ENCODE measurements around the gene SLC16A8.

Gene SLC16A8

DNA sequence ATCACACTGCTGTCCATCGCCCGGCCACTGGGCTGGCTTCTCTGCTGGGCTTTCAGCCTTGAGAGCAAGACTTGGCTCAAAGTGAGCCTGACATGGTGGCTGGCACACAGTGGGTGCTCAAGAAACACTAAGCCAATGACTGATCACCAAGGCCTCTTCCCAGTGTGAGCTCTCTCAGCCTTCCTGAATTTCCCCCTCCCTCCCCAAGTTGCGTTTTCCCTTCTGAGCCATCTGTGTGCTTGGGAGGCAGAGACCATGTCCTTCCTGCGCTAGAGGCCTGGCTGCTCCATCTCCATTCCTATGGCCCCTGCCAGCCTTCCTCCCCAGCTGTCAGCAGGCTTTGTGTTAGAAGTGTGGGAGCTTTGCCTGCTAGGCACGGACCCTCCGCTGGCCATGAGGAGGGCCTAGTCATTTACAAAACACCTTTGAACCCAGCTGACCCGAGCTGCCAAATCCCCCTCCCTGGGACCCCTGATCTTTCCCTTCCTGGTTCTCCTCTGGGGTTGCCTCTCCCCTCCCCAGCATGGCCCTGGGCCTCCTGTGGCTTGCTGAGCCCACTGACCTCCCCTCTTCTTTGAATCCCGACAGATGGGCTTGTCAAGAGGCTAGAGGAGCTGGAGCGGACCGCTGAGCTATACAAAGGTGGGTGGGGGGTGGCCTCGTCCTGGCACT is 13.6 kb downstream of the SLC16A8 start:
- DNase-seq = no peak

DNA sequence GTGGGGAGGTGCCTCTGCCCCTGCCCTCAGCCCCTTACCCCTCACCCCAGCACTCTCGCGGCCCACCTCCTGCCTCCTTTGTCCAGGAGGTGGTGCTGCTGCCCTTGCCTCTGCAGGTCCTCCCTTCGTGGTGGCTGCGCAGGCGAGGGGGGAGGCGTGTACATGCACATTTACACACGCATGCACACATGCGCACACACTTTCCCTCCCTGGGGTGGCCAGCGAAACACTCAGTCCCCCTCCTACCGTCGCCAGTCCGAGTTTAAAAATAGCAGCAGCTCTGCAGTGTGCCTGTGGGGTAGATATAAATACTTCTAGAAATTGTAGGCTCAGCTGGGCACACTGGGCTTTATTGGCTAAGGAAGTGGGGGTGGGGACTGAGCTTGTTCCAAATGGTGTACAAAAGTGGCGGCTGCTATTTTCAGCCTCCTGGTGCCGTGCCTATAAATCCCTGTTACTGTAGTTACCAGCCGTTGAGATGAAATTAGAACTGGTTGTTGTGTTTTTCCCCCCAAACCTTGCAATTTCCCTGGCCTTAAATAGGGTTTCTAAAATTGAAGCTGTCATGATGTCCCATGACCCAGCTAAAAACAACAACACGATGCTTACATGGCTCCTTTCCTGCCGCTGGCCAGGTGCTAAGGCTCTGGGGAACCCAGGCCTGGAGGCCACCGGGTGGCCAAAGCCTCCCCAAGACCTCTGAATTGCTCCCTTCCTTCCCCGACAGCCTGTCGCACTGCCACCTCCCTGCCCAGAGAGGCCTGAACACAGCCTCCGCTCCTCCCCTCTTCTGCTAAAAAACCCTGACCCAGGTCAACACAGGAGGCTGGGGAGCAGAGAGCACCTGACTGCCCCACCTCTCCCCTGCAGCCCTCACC is 14.4 kb downstream of the SLC16A8 start:
- no peak for DNase-seq

DNA sequence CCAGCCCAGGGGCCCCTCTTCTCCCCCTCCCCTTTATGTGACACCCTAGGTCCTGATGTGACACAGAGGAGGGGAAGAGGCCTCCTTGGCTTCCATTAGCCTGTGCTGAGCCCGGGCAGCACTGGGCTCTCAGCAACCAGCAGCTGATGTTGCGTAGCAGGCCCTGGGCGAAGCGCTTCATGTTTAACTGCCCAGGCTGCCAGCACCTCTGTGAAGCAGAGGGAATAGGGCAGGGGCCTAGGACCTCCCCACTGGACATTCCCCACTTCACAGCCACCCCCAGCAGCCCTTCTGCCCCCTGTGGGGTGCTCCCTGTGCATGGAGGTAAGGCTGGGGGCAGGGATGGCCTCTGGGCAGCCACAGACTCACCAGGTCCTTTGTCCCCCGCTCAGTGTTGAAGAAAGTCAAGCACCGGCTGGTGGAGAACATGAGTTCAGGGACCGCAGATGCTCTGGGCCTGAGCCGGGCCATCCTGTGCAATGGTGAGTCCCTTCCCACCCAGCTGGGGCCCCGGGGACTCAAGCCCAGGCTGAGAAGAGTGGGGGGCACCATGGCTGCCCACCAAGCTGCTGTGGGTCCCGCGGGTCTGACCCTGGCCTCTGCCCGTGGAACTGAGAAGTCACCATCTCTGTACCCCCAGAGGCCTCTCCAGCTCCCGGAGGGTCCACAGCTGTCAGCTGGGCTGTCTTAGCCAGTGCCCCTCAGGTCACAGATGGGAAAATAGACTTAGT is 15.2 kb downstream of the SLC16A8 start:
- DNase-seq = no peak

DNA sequence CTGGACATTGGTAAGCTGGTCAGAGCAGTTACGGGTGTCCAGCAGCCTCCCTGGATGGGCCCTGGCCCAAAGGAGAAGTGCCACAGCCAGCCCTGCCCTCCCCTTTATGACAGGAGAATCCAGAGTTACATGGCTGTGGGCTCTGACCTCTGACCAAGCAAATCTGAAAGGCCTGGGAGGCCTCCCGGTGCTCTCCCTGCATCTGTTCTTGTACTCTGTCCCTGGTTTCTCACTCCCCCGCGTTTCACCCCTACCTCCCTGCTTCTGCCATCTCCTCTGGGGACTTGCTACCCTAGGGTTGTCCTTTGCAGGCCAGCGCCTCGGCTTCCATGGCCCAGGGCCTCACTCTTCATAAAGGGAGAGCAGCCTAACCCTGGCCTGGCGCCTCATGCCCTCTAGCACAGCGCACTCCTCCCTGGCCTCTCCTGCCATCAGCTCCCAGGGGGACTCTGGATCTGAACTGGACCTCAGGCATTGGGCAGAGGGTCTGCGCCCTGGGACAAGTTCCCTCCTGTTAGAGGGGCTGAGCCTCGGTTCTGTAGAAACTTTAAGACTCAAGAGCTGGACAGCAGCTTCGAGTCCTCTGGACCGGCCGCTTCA is 16.1 kb downstream of the SLC16A8 start:
- DNase-seq = no peak

DNA sequence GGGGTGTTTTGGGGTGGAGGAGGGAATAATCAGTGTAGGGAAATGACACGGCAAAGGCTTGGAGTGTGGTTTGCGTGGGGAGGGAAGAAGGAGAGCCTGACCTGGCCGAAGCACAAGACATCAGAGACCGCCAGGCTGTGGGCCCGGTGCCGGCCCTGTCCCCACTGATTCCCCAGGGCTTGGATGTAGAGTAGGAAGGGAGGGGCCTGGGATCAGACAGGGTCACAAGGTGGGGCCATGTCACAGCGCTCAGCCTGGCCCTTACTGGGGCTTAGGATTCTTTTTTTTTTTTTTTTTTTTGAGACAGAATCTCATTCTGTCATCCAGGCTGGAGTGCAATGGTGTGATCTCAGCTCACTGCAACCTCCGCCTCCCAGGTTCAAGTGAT is 17.0 kb downstream of the SLC16A8 start:
- no peak for DNase-seq

DNA sequence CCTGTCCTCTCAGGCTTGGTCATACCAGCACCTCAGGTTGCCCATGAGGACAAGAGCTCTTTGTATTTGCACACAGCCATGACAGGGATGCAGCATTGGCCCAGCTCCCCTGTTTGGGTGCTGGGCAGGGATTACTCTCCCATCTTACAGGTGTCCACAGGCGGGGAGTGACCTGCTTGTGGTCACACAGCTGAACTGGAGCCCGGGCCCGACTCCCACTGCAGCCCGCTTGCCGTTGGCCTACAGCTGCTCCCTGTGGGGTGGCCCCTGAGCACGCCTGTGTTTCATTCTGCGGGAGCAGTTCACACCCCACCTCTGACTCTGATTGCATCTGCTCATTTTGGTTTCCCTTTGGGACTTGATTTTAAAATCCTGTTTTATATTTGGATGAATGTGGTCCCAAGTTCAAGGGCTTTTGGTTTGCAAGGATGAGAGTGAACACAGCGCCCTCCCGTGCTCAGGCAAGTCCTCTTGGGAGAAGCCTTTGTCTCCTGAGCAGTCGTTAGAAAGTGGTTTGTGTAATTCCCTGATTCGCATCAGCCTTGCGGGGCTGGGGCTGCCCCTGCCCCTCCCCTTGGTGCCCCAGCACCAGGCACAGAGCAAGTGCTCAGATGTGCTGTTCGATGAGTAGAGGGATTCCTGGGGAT is 17.5 kb downstream of the SLC16A8 start:
- no peak for DNase-seq

DNA sequence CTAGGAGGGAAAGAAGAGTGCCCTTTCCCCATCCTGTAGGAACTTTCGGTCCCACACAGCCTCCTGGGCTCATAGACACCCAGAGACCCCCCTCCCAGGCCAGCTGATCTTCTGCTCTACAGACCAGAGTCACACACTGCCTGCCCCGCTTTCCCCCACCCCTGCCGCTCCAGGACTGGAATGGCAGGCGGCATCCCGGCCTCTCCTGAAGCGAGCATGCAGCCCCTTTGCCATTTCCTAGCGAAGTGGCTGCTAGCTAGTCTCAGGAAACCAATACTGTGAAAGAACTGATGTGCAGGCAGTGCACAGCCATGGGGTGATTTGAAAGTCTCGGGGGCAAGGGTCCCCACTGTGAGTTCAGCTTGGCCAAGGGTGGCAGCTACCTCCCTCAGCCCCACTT is 18.4 kb downstream of the SLC16A8 start:
- no peak for DNase-seq

DNA sequence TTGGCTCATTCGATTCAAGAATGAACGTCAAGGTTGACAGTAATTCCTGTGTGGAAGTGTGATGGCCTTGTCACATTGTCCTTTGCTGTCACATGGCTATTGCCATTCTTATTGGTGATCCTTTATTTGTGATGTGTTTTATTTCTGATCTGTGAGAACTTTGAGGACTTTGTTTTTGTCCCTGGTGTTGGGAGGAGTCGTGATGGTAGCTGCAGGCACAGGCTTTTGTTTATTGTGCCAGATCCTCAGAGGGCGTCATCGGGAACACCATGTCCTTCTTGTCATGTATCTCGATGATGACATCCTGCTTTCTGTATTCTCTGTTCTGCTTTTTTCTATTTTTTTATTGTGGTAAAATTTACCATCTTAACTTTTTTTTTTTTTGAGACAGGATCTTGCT is 21.2 kb downstream of the SLC16A8 start:
- no peak for DNase-seq

DNA sequence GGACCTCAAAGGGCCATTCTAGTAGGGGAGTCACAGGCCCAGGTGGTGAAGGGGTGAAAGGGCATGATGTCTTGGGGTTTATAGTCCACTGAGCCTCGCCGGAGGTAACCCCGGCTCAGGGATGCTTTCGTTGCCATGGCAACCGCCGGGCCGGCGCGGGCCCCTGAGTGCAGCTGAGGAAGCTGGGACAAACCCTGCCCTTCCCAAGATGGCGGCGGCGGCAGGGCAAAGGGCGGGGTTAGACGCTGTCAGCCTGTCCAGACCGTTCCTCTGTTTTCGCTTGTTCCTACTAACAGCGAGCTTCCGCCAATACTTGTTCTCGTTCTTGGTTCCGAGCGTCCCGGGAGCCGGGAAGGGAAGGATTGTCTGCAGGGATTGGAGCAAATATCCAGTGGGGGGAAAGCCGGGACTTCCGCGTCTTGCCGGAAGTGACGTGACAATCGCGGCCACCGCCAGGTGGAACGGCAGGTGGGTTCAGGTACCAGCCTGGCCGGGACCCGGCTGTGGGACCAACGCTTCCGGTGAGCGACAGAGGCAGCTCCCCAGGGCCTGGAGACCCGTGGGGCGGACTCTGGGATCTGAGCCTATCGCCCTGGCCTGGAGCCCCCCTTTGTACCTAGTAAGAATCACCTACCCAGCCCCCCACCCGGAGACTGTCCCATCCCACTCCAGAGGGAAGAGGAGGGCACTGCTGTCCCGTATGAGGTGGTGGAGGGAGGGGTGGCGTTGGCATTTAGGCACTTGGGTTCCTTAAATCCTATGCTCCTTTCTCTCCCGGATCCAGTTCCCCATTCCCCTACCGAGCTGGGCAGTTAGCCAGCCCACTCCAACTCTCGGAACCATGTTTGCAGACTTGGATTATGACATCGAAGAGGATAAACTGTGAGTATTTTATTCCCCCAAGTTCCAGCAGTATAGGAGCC is 26.8 kb downstream of the SLC16A8 start, which contains the start of gene PICK1:
Gene PICK1, plus strand, starts transcription at position 436 of the 923 bp plus-strand sequence. Its CDS starts 406 bp downstream, at position 842.
- peak; percentile 74 for DNase-seq

DNA sequence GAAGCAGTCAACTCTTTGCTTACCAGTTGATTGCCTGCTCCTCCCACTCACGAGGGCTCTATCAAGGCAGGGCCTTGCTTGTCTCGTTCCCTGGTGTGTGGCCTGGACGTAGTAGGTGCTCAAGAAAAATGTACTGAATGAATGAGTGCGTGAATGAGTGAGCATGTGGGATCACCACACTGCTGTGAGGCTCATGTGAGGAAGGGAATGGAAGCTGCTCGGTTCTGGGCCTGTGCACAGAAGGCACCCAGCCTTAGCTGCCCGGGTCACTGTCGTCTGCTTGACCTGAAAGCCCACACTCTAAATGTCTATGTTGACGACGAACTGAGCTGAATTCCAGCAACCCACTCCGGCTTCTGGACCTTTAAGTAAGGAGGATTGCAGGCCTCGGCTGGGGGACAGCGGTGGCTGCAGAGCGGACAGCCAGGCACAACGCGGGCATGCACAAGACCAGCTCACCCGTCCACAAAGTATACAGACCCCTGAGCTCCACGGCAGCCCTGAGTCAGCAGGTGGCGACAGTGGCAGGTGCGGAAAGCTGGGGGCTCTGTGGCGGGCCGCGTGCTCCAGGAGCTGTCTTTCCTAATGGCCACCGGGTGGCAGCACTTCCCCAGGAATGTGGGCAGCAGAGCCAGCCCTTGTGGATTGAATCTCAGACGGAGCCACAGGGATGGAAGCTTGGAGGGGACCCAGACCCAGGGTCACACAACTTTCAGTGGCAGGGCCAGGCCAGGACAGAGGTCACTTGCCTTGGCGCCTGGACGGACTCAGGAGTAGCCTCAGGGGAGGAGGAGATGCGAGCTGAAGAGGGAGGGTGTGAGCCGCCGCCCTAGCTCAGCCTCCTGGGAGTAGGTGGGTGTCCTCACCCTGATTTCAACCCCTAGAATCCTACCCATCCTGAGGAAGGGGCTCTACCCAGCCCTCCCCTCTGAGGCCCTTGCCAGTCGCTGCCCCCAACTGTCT is 31.8 kb downstream of the SLC16A8 start:
- peak; percentile 65 for DNase-seq

DNA sequence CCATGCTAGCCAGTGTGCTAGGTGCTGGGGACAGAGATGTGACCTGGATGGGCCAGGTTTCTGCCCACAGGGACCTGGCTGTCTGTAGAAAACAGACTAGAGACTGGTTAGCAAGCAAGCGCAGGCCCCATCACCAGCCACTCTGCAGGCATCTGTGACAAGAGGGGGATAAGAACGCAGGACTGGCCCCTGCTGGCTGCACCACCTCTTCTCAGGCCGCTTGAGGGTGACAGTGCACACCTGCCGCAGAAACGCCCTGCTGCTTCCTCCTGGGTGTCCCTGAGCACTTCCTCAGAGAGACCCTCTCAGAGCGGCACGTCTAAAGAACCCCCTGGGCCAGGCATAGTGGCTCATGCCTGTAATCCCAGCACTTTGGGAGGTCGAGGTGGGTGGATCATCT is 32.7 kb downstream of the SLC16A8 start:
- no peak for DNase-seq

DNA sequence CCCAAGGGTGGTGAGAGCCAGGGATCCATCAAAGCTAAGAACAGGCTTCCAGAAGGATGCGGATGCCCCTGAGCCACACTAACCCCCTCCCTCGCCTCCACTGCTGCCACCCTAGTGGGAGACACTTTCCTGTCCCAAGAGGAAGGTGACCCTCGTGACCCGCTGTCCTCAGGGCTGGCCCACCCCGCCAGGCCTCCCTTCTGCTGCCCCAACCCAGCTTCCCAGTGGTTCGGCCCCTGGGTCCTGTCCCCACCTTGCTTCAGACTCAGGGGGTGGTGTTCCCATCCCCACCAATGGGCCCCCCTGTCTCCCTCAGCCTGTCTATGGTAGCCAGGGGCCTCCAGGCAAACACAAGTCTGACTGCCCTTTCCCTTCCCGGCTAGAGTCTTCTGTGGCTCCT is 33.3 kb downstream of the SLC16A8 start:
- DNase-seq = no peak

DNA sequence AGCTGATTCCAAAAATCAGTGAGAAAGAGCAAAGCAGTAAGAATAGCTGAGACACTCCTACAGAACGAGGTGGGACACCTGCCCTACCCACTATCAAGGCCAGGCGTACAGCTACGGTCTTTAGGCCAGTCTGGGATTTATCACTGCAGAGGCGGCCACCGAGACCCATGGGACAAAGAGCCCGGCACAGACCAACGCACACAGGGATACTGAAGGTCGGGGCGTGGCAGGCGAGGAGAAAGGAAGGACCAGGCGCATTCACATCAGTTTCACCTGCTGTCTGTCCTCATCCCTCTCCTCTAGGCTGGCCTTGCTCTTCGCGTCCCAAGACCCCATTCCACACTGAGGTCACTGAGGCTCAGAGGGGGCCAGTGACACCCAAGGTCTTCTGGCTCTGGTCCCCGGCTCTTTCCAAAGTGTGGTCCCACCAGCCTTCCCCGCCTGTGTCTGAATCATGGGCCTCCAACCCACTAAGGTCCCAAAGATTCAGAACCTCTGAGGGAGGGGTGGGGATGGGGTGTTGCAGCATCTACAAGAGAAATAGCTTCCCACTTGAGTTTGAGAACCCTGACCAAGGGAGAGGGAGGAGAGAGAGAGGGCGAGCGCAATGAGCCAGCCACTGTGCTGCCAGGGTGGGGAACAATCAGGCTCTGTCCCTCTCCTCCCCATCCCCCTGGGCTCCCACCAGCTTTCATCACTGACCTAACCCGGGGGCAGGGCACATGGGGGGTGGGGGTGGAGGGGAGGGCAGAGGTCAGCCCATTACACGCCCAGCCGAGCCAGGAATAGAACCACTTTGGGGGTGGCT is 34.0 kb downstream of the SLC16A8 start:
- no peak for DNase-seq

DNA sequence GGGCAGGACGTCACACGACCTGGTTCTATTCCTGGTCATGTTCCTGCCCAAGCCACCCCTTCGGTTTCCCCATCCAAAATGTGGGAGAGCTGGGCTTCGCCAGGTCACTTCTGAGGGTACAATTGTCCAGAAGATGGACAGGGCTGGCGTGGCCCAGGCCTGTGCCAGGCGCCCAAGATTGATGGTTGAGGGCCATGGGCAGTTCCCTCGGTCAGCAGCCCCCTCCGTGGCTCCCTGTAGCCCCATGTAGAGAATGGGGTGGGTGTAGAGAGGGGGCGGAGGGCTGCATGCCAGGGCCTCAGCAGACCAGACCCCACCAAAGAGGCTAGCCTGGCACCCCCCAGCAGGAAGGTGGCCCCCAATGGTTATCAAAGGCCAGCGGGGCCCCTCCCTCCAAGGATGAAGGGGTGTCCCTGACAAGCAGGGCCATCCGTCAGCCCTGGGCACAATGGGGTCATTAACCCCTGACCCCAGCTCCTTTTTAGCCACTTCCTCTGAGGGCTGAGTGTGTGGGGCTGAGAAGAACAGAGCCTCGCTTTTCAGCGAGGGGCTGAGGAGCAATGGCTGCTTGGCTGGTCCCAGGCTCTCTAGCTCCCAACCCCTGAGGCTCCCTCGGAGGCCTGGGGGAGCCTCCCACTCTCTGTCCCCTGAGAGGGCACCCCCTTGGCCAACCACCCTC is 37.8 kb downstream of the SLC16A8 start:
- DNase-seq = no peak

DNA sequence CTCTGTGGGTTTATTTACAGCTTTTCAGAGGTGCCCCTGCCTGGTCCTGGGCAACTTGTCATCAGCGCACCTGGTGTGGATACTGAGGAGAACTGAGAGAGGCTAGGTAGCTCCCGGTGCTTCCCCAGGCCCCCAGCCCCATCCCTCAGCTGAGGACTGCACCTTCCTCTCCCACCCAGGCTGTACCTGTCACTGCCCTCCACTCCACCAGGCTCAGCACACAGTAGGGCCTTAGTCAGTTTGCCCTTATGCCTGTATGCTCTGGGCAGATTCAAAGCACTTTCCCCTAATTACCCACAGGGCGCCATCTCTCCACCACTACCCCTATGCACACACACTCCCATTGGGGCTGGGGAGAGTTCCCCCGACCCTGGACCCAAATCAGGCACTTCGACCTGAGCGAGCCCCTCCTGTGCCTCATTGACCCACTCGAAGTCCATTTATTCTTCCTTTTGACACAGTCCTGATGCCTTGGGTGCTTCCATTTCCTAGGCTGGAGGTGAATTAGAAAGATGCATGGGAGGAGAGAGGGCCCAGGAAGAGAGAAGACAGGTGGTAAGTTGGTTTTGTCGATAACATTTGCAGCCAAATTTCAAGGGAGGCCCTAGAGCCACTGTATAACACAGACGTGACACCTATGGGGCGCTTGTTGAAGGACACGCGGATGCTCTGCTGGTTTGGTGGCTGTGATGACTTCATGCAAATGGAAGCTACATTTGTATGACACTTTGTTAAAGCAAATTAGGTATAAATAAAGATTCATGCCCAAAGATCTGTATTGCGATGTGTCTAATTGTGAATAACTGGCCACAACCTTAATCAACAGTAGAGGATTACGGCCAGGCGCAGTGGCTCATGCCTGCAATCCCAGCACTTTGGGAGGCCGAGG is 40.6 kb downstream of the SLC16A8 start:
- no peak for DNase-seq

DNA sequence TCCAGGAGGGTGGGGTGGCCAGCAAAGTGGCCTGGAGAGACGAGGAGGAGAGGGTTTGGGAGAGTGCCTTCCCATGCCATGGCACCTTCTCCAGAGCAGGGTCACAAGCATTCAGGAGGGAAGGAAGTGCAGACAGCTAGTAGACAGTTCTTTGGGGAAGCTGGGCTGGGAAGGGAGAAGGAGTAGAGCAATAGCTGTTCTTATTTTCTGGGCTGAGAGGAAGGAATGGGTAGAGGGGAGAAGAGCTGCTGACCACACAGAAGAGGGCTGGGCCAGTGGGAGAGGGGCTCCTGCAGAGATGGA is 41.5 kb downstream of the SLC16A8 start:
- DNase-seq = no peak

DNA sequence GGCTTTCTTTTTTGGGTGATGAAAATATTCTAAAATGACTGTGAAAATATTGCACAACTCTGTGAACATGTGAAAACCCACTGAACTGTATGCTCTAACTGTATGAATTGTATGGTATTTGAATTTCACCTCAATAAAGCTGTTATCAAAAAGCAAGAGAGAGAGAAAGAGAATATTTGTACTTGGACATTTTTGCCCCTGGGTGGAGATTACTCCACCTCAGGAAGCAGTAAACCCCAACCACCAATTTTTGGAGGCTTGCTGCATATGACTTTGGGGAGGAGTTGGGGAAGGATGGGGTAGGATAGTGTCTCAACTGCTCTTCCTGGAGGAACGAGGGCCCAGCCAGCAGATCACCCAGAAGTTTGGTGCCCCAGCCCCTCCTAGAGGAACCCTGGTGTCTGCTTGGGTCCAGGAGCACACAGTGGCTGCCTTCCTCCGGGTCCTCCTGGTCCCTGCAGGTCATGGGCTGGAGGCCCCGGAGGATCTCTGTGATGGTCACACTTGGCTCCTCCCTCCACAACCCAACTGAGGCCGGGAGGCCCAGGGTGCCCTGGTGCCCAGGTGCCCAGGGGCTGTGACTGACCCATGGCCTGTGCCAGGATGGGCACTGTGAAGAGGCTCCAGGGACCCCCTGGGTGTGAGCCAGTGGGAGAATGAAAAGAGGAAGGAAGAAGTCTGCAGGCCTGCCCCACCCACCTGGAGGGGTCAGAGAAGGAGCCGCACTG is 42.1 kb downstream of the SLC16A8 start:
- no peak for DNase-seq
